ENCODE data around the gene CAPZB.

DNA sequence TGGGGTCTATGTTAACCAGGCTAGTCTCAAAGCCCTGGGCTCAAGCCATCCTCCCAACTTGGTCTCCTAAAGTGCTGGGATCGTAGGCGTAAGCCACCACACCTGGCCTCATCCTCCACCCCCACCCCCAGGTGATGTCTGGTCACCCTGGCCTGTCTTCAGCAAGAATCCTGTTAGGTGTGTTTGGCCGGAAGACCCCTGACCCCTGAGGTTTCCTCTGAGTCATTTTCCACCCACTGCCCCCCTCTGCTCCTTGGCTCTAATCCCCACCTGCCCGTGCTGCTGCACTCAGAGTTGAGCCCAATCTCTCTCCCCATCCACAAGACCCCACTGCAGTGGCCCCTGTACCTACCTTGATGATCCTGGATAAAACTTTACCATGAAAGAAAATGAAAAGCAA lies 148.1 kb downstream of the CAPZB start:
- TF ChIP-seq CTCF (IDR thresholded peaks at IDR 0.05) (no peak), POLR2AphosphoS5 (IDR thresholded peaks at IDR 0.05) (no peak), POLR2A (IDR thresholded peaks at IDR 0.05) (no peak)

All from transverse colon (tissue), 4 donors.